K562 (cell line): ENCODE results near the gene IRGM. TPM values are rescaled to one million over a fixed set of nuclear protein-coding genes. Genes with fewer than 3 reads are reported as not detected.
A peak's percentile ranks its signal among the peaks of the same experiment; 100 is the strongest.

ENCODE experiments used
- ATAC-seq: fragments of 200-7000 bp; cut with Tn5 transposase; 3 replicates; pipeline ENCODE4 v1.9.1; 2020; ENCODE audit warnings: moderate library complexity
- BruUV-seq: library from RNA; stranded (reverse); fragments of 400-500 nt; replicated peaks from 2 replicates; lab custom pipeline; 2021; lab: Mats Ljungman, UMichigan
- CTCF ChIA-PET: fragments of 300-600 bp; formaldehyde crosslinking; extraction: SDS; loops from one replicate; lab custom pipeline; 2021; ENCODE audit warnings: low intra/inter-chr PET ratio; lab: Yijun Ruan, JAX
- POLR2A ChIA-PET: fragments of 300-600, 350-650 bp; sonication (Branson Sonifier 250); formaldehyde crosslinking; extraction: SDS; loops from one replicate; lab custom pipeline; 2021; ENCODE audit warnings: antibody characterized with exemption, inconsistent platforms; lab: Yijun Ruan, JAX
- DNase-seq, 4 experiments: peaks; one replicate each; pipeline versions ENCODE4 v3.0.0 to v3.0.0-alpha.2; 2011 to 2018; ENCODE audit warnings: low spot score in 3 of 4, mixed read lengths in 3 of 4; ENCODE audit errors: extremely low read depth in 1 of 4
- FAIRE-seq: peaks from 2 replicates; lab custom pipeline; 2011; peaks lifted over from hg19 to GRCh38; lab: Jason Lieb, UNC
- H2AFZ ChIP-seq: 2 replicates; pipeline ENCODE4 v1.6.0; 2011; ENCODE audit warnings: low read depth, low read length, control low read depth, inconsistent platforms
- H3K27ac ChIP-seq: fragments of 200-600 bp; 3 replicates; pipeline ENCODE4 v1.8.0; 2011; ENCODE audit warnings: low read depth, mild to moderate bottlenecking, control low read depth, inconsistent platforms, low read length, moderate library complexity, mixed read lengths; ENCODE audit errors: extremely low read depth
- H3K27me3 ChIP-seq, 2 experiments: fragments of 300-600 bp in 1 of 2; 2 replicates in 1 of 2; 3 replicates in 1 of 2; pipeline versions ENCODE4 v1.6.0 to v1.8.0; 2011; ENCODE audit warnings: inconsistent platforms in 2 of 2, low read length in 2 of 2, mild to moderate bottlenecking in 1 of 2, mixed read lengths in 1 of 2, moderate library complexity in 1 of 2; ENCODE audit not compliant: control insufficient read depth in 2 of 2, insufficient read depth in 2 of 2
- H3K36me3 ChIP-seq: fragments of 300-600 bp; 3 replicates; pipeline ENCODE4 v1.8.0; 2011; ENCODE audit warnings: mild to moderate bottlenecking, low read length, inconsistent platforms; ENCODE audit not compliant: control insufficient read depth, insufficient read depth
- H3K4me1 ChIP-seq, 2 experiments: fragments of 200-600 bp in 1 of 2; replicated peaks in 1 of 2; 2 replicates in 1 of 2; 3 replicates in 1 of 2; pipeline versions ENCODE4 v1.5.1 to v1.8.0; 2011; ENCODE audit warnings: inconsistent platforms in 2 of 2, low read length in 2 of 2, mild to moderate bottlenecking in 1 of 2, mixed read lengths in 1 of 2, moderate library complexity in 1 of 2; ENCODE audit not compliant: control insufficient read depth in 2 of 2, insufficient read depth in 2 of 2
- H3K4me2 ChIP-seq: 2 replicates; pipeline ENCODE4 v1.6.1; 2011; ENCODE audit warnings: low read length, control low read depth, inconsistent platforms, mixed read lengths; ENCODE audit not compliant: insufficient read depth
- H3K4me3 ChIP-seq: fragments of 200-600 bp; sonication (generic), shearing (Covaris generic); 2 replicates; pipeline ENCODE4 v1.5.1; 2016; ENCODE audit warnings: control low read depth, inconsistent platforms
- H3K79me2 ChIP-seq: fragments of 200-600 bp; 3 replicates; pipeline ENCODE4 v1.8.0; 2011; ENCODE audit warnings: low read length, inconsistent platforms; ENCODE audit not compliant: control insufficient read depth, insufficient read depth
- H3K9ac ChIP-seq, 2 experiments: 2 replicates each; pipeline versions ENCODE4 v1.6.0 to v1.6.1; 2011; ENCODE audit warnings: low read depth in 2 of 2, low read length in 2 of 2, control low read depth in 1 of 2, inconsistent platforms in 1 of 2, mild to moderate bottlenecking in 1 of 2, mixed read lengths in 1 of 2; ENCODE audit not compliant: insufficient read depth in 1 of 2
- H3K9me1 ChIP-seq: one replicate; pipeline ENCODE4 v1.6.0; 2011; ENCODE audit warnings: inconsistent platforms, mild to moderate bottlenecking, low read length, moderate library complexity; ENCODE audit not compliant: control insufficient read depth, insufficient read depth
- H3K9me3 ChIP-seq: replicated peaks from 2 replicates; pipeline ENCODE4 v1.5.1; 2011; ENCODE audit warnings: low read depth, low read length, inconsistent platforms; ENCODE audit not compliant: control insufficient read depth, insufficient read depth
- H4K20me1 ChIP-seq: replicated peaks from 2 replicates; pipeline ENCODE4 v1.6.1; 2011; ENCODE audit warnings: low read length, inconsistent platforms, mixed read lengths; ENCODE audit not compliant: control insufficient read depth, insufficient read depth
- ARID1B ChIP-seq: fragments of 450-650 bp; IDR thresholded peaks from 2 replicates; pipeline ENCODE4 v1.6.1; 2016; ENCODE audit warnings: antibody characterized with exemption, mild to moderate bottlenecking, inconsistent platforms
- CBFA2T2 ChIP-seq: fragments of 450-650 bp; conservative IDR thresholded peaks from 2 replicates; pipeline ENCODE4 v1.6.1; 2017; ENCODE audit warnings: mild to moderate bottlenecking
- CBFA2T3 ChIP-seq: fragments of 450-650 bp; IDR thresholded peaks from 2 replicates; pipeline ENCODE4 v1.6.1; 2017
- CBFB ChIP-seq: sonication (generic); formaldehyde crosslinking; IDR thresholded peaks from 2 replicates; pipeline ENCODE4 v1.4.0; 2020; ENCODE audit warnings: mild to moderate bottlenecking, missing genetic modification reagents
- CTBP1 ChIP-seq: fragments of 450-650 bp; IDR thresholded peaks from 2 replicates; pipeline ENCODE4 v1.6.1; 2016; ENCODE audit warnings: borderline replicate concordance
- NCOR1 ChIP-seq: fragments of 450-650 bp; IDR thresholded peaks from 2 replicates; pipeline ENCODE4 v1.6.1; 2016; ENCODE audit warnings: mild to moderate bottlenecking, moderate library complexity
- RCOR1 ChIP-seq, 2 experiments: IDR thresholded peaks; 2 replicates each; pipeline ENCODE4 v1.6.1; 2012; ENCODE audit warnings: low read depth in 2 of 2, low read length in 2 of 2, borderline replicate concordance in 1 of 2, improper control_type of control experiment in 1 of 2
- TAL1 ChIP-seq: fragments of 450-650 bp; IDR thresholded peaks from 2 replicates; pipeline ENCODE4 v1.6.1; 2016; ENCODE audit warnings: mild to moderate bottlenecking
- TCF3 ChIP-seq: sonication (generic); formaldehyde crosslinking; IDR thresholded peaks from 2 replicates; pipeline ENCODE4 v1.4.0; 2020; ENCODE audit warnings: mild to moderate bottlenecking, missing genetic modification reagents
- TEAD4 ChIP-seq, 2 experiments: sonication (generic) in 1 of 2; formaldehyde crosslinking in 1 of 2; IDR thresholded peaks; 2 replicates each; pipeline versions ENCODE4 v1.6.1 to v1.8.0; 2012 to 2022; ENCODE audit warnings: borderline replicate concordance in 1 of 2, inconsistent platforms in 1 of 2, low read length in 1 of 2, mild to moderate bottlenecking in 1 of 2, missing genetic modification reagents in 1 of 2
- WGBS: fragments of 100-300 bp; shearing (Covaris generic); methylation state at CpG from one replicate; pipeline ENCODE4 v1.1.6; 2016; ENCODE audit warnings: low coverage, mixed read lengths; ENCODE audit not compliant: insufficient coverage; ENCODE audit errors: missing lambda C conversion rate; 5-methylcytosine and 5-hydroxymethylcytosine counted together
- in situ Hi-C: fragments of 300-500 bp; cut with MboI; formaldehyde crosslinking; loops from 4 replicates; pipeline ENCODE4 v1.15.0; 2018; ENCODE audit warnings: inconsistent platforms, mixed read lengths
- intact Hi-C: fragments of 100-400 bp; cut with micrococcal nuclease; formaldehyde crosslinking; loops from 2 replicates; pipeline ENCODE4 v1.14.2; 2022
- polyA plus RNA-seq, 8 experiments: library from polyadenylated mRNA; depleted of rRNA in 4 of 8; stranded (reverse) in 5 of 8; unstranded in 3 of 8; fragments of >200 nt; fragmentation: Nextera tagmentation in 2 of 8; fragmentation: Illumina TruSeq in 1 of 8; extraction: Ambion mirVana in 2 of 8; extraction: Trizol in 1 of 8; gene quantifications; 2 replicates each; pipeline versions ENCODE4 v1.2.1 to v1.2.3, GENCODE V29; 2011 to 2014; ENCODE audit warnings: inconsistent platforms in 1 of 8, missing spikeins in 1 of 8
- total RNA-seq, 7 experiments: library from RNA; depleted of rRNA in 6 of 7; stranded (reverse); fragments of >200 nt in 6 of 7; fragmentation: Illumina TruSeq in 2 of 7; extraction: Trizol in 2 of 7; gene quantifications; 2 replicates each; pipeline versions ENCODE4 v1.2.1 to v1.2.3, GENCODE V29; 2011 to 2021; ENCODE audit warnings: low replicate concordance in 1 of 7

Gene IRGM
- total and polyA plus RNA-seq, 9 of the 15 experiments (the other 6 are each of a cell fraction or from before 2014, with no cell fraction given): 0.09 to 0.22 (median 0.15) TPM; not detected in 6

- in situ Hi-C loops: no loop called here
- no peak overlapping the region for H3K4me2 ChIP-seq
- no peak overlapping the region for H3K4me3 ChIP-seq
- WGBS: 0% methylated on average over 3 of the region's 3 CpGs
- no peaks in the 10 kb centered on the region for H3K36me3 ChIP-seq
- peaks cover 0 to 8% of the 10 kb centered on the region in 2 experiments; a peak in 2 of 5 replicates for H3K27me3 ChIP-seq
- no peaks in the 10 kb centered on the region for H3K9me3 ChIP-seq
- POLR2A ChIA-PET: no interaction called here
- no peaks in the 10 kb centered on the region for H3K9me1 ChIP-seq
- no peak overlapping the region; the same call in 1 of the 2 replicates for H2AFZ ChIP-seq
- intact Hi-C loops: no loop called here
- ATAC-seq (peak; percentile 37; the same call in 1 of the 3 replicates), DNase-seq (peak in 1 of 4 experiments; percentile 33), FAIRE-seq (no peak)
- TF ChIP-seq CBFA2T2 (peak; percentile 70), TCF3 (CRISPR knock-in tag) (peak; percentile 52), TEAD4 (IDR thresholded peaks at IDR 0.05; ENCODE audit: low read length) (peak; percentile 54; the same call in 1 of the 2 replicates), TEAD4 (CRISPR knock-in tag; IDR thresholded peaks at IDR 0.05; ENCODE audit: borderline replicate concordance) (no peak), ARID1B (peak; percentile 49; the same call in 1 of the 2 replicates), RCOR1 (IDR thresholded peaks at IDR 0.05; ENCODE audit: borderline replicate concordance in 1 of 2, low read depth in 2 of 2, low read length in 2 of 2) (no peak), CBFA2T3 (peak; percentile 83), TAL1 (peak; percentile 46; the same call in 1 of the 2 replicates), NCOR1 (peak; percentile 60; the same call in 1 of the 2 replicates), CBFB (CRISPR knock-in tag) (no peak), CTBP1 (peak; percentile 57; the same call in 1 of the 2 replicates)
- H3K9ac ChIP-seq: no peak overlapping the region
- H4K20me1 ChIP-seq: no peaks in the 10 kb centered on the region
- H3K79me2 ChIP-seq: no peaks in the 10 kb centered on the region
- CTCF ChIA-PET: no interaction called here
- no TSS peak for BruUV-seq
- no peak overlapping the region for H3K27ac ChIP-seq
- no peaks in the 10 kb centered on the region; a peak in 2 of 5 replicates for H3K4me1 ChIP-seq
These were observed 4.7 kb downstream of the IRGM start for GRCh38 chr5:150851039-150851438.
